GM12878 (cell line): Measurements from ENCODE around the gene CDH8. TPM values are rescaled to one million over a fixed set of nuclear protein-coding genes. Genes with fewer than 3 reads are reported as not detected.
A peak's percentile ranks its signal among the peaks of the same experiment; 100 is the strongest.

Source experiments
- ATAC-seq: fragments of 200-7000 bp; cut with Tn5 transposase; 3 replicates; pipeline ENCODE4 v1.9.1; 2020; ENCODE audit warnings: mild to moderate bottlenecking, moderate library complexity
- BruUV-seq: library from RNA; stranded (reverse); fragments of 400-500 nt; replicated peaks from 2 replicates; lab custom pipeline; 2021; lab: Mats Ljungman, UMichigan
- CTCF ChIA-PET: fragments of 300-600 bp; sonication (Branson Sonifier 250); formaldehyde crosslinking; extraction: SDS; loops from one replicate; lab custom pipeline; 2021; ENCODE audit warnings: inconsistent platforms; lab: Yijun Ruan, JAX
- POLR2A ChIA-PET: fragments of 350-600 bp; formaldehyde crosslinking; extraction: SDS; loops from one replicate; lab custom pipeline; 2021; ENCODE audit warnings: inconsistent platforms; lab: Charles Lee
- RAD21 ChIA-PET: fragments of 300-600 bp; sonication (Branson Sonifier 250); formaldehyde crosslinking; loops from one replicate; lab custom pipeline; 2023; ENCODE audit warnings: antibody characterized with exemption; ENCODE audit not compliant: unreplicated experiment; lab: Charles Lee
- SMC1A ChIA-PET: fragments of 300-600 bp; sonication (Branson Sonifier 250); formaldehyde crosslinking; loops from one replicate; lab custom pipeline; 2023; ENCODE audit not compliant: unreplicated experiment, uncharacterized antibody; lab: Charles Lee
- DNase-seq: peaks from one replicate; pipeline ENCODE4 v3.0.0-alpha.2; 2011; ENCODE audit warnings: low read depth, low spot score
- FAIRE-seq: peaks from 3 replicates; lab custom pipeline; 2011; peaks lifted over from hg19 to GRCh38; lab: Jason Lieb, UNC
- H2AFZ ChIP-seq: 2 replicates; pipeline ENCODE4 v1.6.0; 2011; ENCODE audit warnings: low read depth, low read length, control low read depth; ENCODE audit not compliant: control insufficient read depth
- H3K27ac ChIP-seq: 2 replicates; pipeline ENCODE4 v1.5.1; 2011; ENCODE audit warnings: control low read depth; ENCODE audit not compliant: control insufficient read depth, insufficient read depth
- H3K27me3 ChIP-seq, 2 experiments: replicated peaks in 1 of 2; 2 replicates each; pipeline versions ENCODE4 v1.6.0 to v1.6.1; 2011; ENCODE audit warnings: low read length in 1 of 2; ENCODE audit not compliant: control insufficient read depth in 2 of 2, insufficient read depth in 2 of 2
- H3K36me3 ChIP-seq, 2 experiments: 2 replicates each; pipeline ENCODE4 v1.5.1; 2011; ENCODE audit warnings: low read length in 1 of 2; ENCODE audit not compliant: control insufficient read depth in 2 of 2, insufficient read depth in 2 of 2
- H3K4me1 ChIP-seq: 2 replicates; pipeline ENCODE4 v1.6.1; 2011; ENCODE audit warnings: mild to moderate bottlenecking, low read length, moderate library complexity, mixed read lengths; ENCODE audit not compliant: control insufficient read depth, insufficient read depth
- H3K4me2 ChIP-seq: 2 replicates; pipeline ENCODE4 v1.6.0; 2011; ENCODE audit warnings: control low read depth; ENCODE audit not compliant: control insufficient read depth, insufficient read depth
- H3K4me3 ChIP-seq: fragments of 200-600 bp; sonication (generic); 2 replicates; pipeline ENCODE4 v1.5.1; 2016
- H3K79me2 ChIP-seq: 2 replicates; pipeline ENCODE4 v1.6.0; 2011; ENCODE audit warnings: low read length; ENCODE audit not compliant: control insufficient read depth, insufficient read depth
- H3K9ac ChIP-seq: 2 replicates; pipeline ENCODE4 v1.8.0; 2011; ENCODE audit warnings: low read length, control low read depth, mixed read lengths; ENCODE audit not compliant: control insufficient read depth, insufficient read depth
- H3K9me3 ChIP-seq: replicated peaks from 3 replicates; pipeline ENCODE4 v1.5.1; 2011; ENCODE audit warnings: mild to moderate bottlenecking, low read length; ENCODE audit not compliant: control insufficient read depth, insufficient read depth
- H4K20me1 ChIP-seq: 2 replicates; pipeline ENCODE4 v1.6.0; 2011; ENCODE audit not compliant: control insufficient read depth, insufficient read depth
- ASH2L ChIP-seq: fragments of 300-600, 200-600 bp; sonication (generic); IDR thresholded peaks from 2 replicates; pipeline ENCODE4 v1.6.1; 2017; ENCODE audit warnings: low read depth, mild to moderate bottlenecking, borderline replicate concordance
- BACH1 ChIP-seq: fragments of 450-650 bp; IDR thresholded peaks from 2 replicates; pipeline ENCODE4 v1.6.1; 2017; ENCODE audit warnings: mild to moderate bottlenecking, borderline replicate concordance
- BMI1 ChIP-seq: fragments of 450-650 bp; IDR thresholded peaks from 2 replicates; pipeline ENCODE4 v1.6.1; 2016; ENCODE audit warnings: mild to moderate bottlenecking, moderate library complexity, borderline replicate concordance
- BRCA1 ChIP-seq: IDR thresholded peaks from 2 replicates; pipeline ENCODE4 v1.6.1; 2011; ENCODE audit warnings: low read depth, low read length, improper control_type of control experiment
- CREM ChIP-seq: IDR thresholded peaks from 2 replicates; pipeline ENCODE4 v1.6.1; 2014; ENCODE audit warnings: antibody characterized with exemption, low read depth
- EGR1 ChIP-seq, 2 experiments: IDR thresholded peaks; 1 replicate in 1 of 2; 2 replicates in 1 of 2; pipeline ENCODE4 v1.6.1; 2011 to 2012; ENCODE audit warnings: low read depth in 2 of 2, low read length in 2 of 2, borderline replicate concordance in 1 of 2, mild to moderate bottlenecking in 1 of 2, moderate library complexity in 1 of 2
- JUNB ChIP-seq: IDR thresholded peaks from 2 replicates; pipeline ENCODE4 v1.6.1; 2016; ENCODE audit warnings: antibody characterized with exemption, mild to moderate bottlenecking
- RELA ChIP-seq: fragments of 450-650 bp; IDR thresholded peaks from 2 replicates; pipeline ENCODE4 v1.8.0; 2014; ENCODE audit warnings: borderline replicate concordance; ENCODE audit not compliant: partially characterized antibody
- SMARCA5 ChIP-seq: fragments of 450-650 bp; IDR thresholded peaks from 2 replicates; pipeline ENCODE4 v1.6.1; 2017; ENCODE audit warnings: mild to moderate bottlenecking
- SUPT20H ChIP-seq: IDR thresholded peaks from 2 replicates; pipeline ENCODE4 v1.6.1; 2011; ENCODE audit warnings: low read depth, mild to moderate bottlenecking, low read length, moderate library complexity, borderline replicate concordance; ENCODE audit not compliant: control insufficient read depth
- ZNF622 ChIP-seq: fragments of 450-650 bp; IDR thresholded peaks from 2 replicates; pipeline ENCODE4 v1.6.1; 2017; ENCODE audit warnings: mild to moderate bottlenecking, inconsistent platforms
- WGBS: methylation state at CpG from one replicate; pipeline ENCODE4 v1.1.6; 2016; ENCODE audit warnings: low lambda C conversion rate; ENCODE audit not compliant: insufficient replicate concordance, insufficient coverage; ENCODE audit errors: missing lambda C conversion rate; 5-methylcytosine and 5-hydroxymethylcytosine counted together
- in situ Hi-C: fragments of 300-500 bp; cut with MboI; formaldehyde crosslinking; loops from 9 replicates; pipeline ENCODE4 v1.14.3; 2018; ENCODE audit warnings: mixed read lengths
- intact Hi-C: fragments of 100-400 bp; cut with micrococcal nuclease; formaldehyde crosslinking; loops from one replicate; pipeline ENCODE4 v1.14.2; 2022; ENCODE audit not compliant: unreplicated experiment
- polyA plus RNA-seq, 11 experiments: library from polyadenylated mRNA; depleted of rRNA in 4 of 11; unstranded in 6 of 11; stranded (reverse) in 5 of 11; fragments of >200 nt; fragmentation: Nextera tagmentation in 4 of 11; fragmentation: Illumina TruSeq in 1 of 11; extraction: Ambion mirVana in 4 of 11; extraction: Trizol in 1 of 11; gene quantifications; 1 replicate in 1 of 11; 2 replicates in 10 of 11; pipeline versions ENCODE4 v1.2.1 to v1.2.3, GENCODE V29; 2011 to 2016; ENCODE audit warnings: inconsistent platforms in 2 of 11, missing spikeins in 2 of 11, low read depth in 1 of 11
- total RNA-seq, 4 experiments: library from RNA; depleted of rRNA in 3 of 4; stranded (reverse); fragments of >200 nt in 3 of 4; fragmentation: Illumina TruSeq in 1 of 4; extraction: Trizol in 1 of 4; gene quantifications; 2 replicates each; pipeline versions ENCODE4 v1.2.1 to v1.2.3, GENCODE V29; 2013 to 2021
- TF ChIP-seq, protein P1 (sequence below): IDR thresholded peaks from 2 replicates; pipeline ENCODE4 v1.6.1; 2012; ENCODE audit warnings: low read depth, low read length, improper control_type of control experiment
- TF ChIP-seq, protein P2 (sequence below): fragments of 450-650 bp; IDR thresholded peaks from 2 replicates; pipeline ENCODE4 v1.6.1; 2017; ENCODE audit warnings: mild to moderate bottlenecking

The CDH8 gene
- total and polyA plus RNA-seq, 10 of the 15 experiments (the other 5 are each of a cell fraction or from before 2014, with no cell fraction given) = 0.13 to 0.68 (median 0.25) TPM; not detected in 3

DNA sequence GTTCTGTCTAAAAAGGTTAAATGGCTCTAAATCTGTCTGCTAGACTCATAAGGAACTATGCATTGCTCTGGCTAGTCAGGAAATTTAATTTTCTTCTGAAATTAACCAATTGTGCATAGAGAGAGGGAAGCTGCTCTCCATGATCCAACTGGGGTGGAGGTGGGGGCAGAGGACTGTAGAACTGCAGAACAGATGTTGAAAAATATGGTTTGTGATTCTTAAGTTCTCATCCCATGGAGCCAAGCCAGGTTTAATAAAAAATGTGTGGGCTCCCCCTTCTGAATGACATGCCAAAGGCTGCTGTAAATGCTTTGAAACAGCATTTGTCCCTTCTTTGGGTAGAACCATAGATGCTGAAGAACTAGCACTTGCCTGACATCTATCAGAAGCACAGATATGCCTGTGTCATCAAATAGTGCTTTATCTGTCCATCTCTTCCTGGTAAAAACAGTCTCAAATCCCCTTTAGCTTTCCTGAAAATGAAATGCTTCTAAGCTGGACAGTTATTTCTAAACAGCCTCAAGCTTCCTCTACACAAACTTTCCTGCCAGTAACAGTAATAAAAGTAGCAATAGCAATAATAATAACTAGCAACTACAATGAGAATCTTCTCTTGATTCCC, 221.4 kb downstream of the CDH8 start:
- no TSS peak for BruUV-seq

DNA sequence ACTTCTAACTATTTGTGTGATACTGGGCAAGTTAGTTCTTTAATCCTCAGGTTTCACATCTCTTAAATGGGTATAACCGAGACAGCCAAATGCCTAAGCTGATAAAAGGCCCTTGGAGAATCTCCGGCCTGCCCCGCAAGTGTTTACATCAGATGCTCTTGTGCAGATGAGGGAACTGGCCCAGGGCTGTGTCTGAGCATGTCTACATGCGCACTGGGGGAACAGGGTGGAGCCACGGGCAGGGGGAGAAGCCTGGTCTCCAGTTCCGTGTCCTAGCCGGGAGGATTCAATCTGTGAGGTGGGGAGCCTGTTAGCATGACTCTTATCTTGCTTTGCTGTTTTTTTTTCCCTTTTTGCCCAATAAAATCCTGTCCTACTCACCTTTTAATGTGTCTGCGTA, 222.9 kb downstream of the CDH8 start:
- no TSS peak for BruUV-seq
- ChIA-PET SMC1A (interaction anchor here (1.0 kb wide), 1 partner anchor 9 kb away, joined by 3 read pairs; no protein-coding TSS in a partner anchor), RAD21 (no interaction called here), POLR2A (no interaction called here), CTCF (no interaction called here)
- H3K9ac ChIP-seq = no peak overlapping the region
- no peak for DNase-seq
- H3K27ac ChIP-seq = no peak overlapping the region
- no peaks in the 10 kb centered on the region for H3K4me1 ChIP-seq
- H3K36me3 ChIP-seq = no peaks in the 10 kb centered on the region
- in situ Hi-C loops (no loop called here), intact Hi-C loops (no loop called here)
- WGBS = 42% methylated on average over 8 of the region's 8 CpGs
- peak; percentile 75 for ATAC-seq
- no peaks in the 10 kb centered on the region for H4K20me1 ChIP-seq
- no peak overlapping the region for H2AFZ ChIP-seq
- no peaks in the 10 kb centered on the region for H3K79me2 ChIP-seq
- H3K4me3 ChIP-seq = no peak overlapping the region
- no peaks in the 10 kb centered on the region for H3K27me3 ChIP-seq
- no peak for FAIRE-seq
- H3K9me3 ChIP-seq = no peaks in the 10 kb centered on the region
- H3K4me2 ChIP-seq = no peak overlapping the region
- no peak for TF ChIP-seq SUPT20H
- no peak for TF ChIP-seq BMI1
- no peak for TF ChIP-seq ASH2L
- TF ChIP-seq, protein P1, sequence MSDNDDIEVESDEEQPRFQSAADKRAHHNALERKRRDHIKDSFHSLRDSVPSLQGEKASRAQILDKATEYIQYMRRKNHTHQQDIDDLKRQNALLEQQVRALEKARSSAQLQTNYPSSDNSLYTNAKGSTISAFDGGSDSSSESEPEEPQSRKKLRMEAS = no peak
- no peak for TF ChIP-seq SMARCA5
- TF ChIP-seq, protein P2, sequence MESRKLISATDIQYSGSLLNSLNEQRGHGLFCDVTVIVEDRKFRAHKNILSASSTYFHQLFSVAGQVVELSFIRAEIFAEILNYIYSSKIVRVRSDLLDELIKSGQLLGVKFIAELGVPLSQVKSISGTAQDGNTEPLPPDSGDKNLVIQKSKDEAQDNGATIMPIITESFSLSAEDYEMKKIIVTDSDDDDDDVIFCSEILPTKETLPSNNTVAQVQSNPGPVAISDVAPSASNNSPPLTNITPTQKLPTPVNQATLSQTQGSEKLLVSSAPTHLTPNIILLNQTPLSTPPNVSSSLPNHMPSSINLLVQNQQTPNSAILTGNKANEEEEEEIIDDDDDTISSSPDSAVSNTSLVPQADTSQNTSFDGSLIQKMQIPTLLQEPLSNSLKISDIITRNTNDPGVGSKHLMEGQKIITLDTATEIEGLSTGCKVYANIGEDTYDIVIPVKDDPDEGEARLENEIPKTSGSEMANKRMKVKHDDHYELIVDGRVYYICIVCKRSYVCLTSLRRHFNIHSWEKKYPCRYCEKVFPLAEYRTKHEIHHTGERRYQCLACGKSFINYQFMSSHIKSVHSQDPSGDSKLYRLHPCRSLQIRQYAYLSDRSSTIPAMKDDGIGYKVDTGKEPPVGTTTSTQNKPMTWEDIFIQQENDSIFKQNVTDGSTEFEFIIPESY = no peak
- TF ChIP-seq BACH1 = no peak
- no peak for TF ChIP-seq CREM
- no peak for TF ChIP-seq ZNF622
- no peak for TF ChIP-seq EGR1 (IDR thresholded peaks at IDR 0.05; ENCODE audit: borderline replicate concordance in 1 of 2, low read depth in 2 of 2, low read length in 2 of 2)

More for the DNA sequence above, 221.4 kb downstream of the CDH8 start:
- FAIRE-seq (no peak), DNase-seq (no peak), ATAC-seq (no peak)
- Histone ChIP-seq H3K9me3 (no peaks in the 10 kb centered on the region), H3K79me2 (no peaks in the 10 kb centered on the region), H3K4me3 (no peak overlapping the region), H3K27ac (no peak overlapping the region), H3K36me3 (no peaks in the 10 kb centered on the region), H2AFZ (no peak overlapping the region), H3K27me3 (no peaks in the 10 kb centered on the region), H3K4me1 (no peaks in the 10 kb centered on the region), H3K9ac (no peak overlapping the region), H3K4me2 (no peak overlapping the region), H4K20me1 (no peaks in the 10 kb centered on the region)
- SMC1A ChIA-PET = no interaction called here
- intact Hi-C loops = no loop called here
- TF ChIP-seq BRCA1 (no peak), JUNB (no peak), RELA (no peak)
- POLR2A ChIA-PET = no interaction called here
- in situ Hi-C loops = no loop called here
- CTCF ChIA-PET = no interaction called here
- RAD21 ChIA-PET = no interaction called here
